ENCODE results near the gene CAMTA1.

Gene CAMTA1

GRCh38 chr1:7726623-7727022, 941.4 kb downstream of the CAMTA1 start:
- Histone ChIP-seq H3K4me3 (ENCODE audit: low read length) (no peak overlapping the region), H3K9me2 (replicated peaks; ENCODE audit: insufficient read depth, low read length) (no peaks in the 10 kb centered on the region), H3K36me3 (replicated peaks; ENCODE audit: insufficient read depth, low read length) (no peaks in the 10 kb centered on the region), H3K27ac (ENCODE audit: low read length) (no peak overlapping the region), H3F3A (ENCODE audit: insufficient read depth, low read length) (no peaks in the 10 kb centered on the region), H4K20me1 (ENCODE audit: insufficient read depth, low read length) (no peaks in the 10 kb centered on the region), H3K9me3 (replicated peaks; ENCODE audit: insufficient read depth, low read length) (no peaks in the 10 kb centered on the region), H3K4me1 (ENCODE audit: low read length) (no peaks in the 10 kb centered on the region), H3K27me3 (replicated peaks; ENCODE audit: insufficient read depth, low read length) (peaks cover 95% of the 10 kb centered on the region), H3K79me2 (ENCODE audit: low read length) (no peaks in the 10 kb centered on the region), H3K9ac (ENCODE audit: low read length) (no peak overlapping the region), H3K4me2 (ENCODE audit: low read depth, low read length) (no peak overlapping the region), H2AFZ (ENCODE audit: low read length) (no peak overlapping the region)
- no peak for DNase-seq
- TF ChIP-seq EZH2 (optimal IDR thresholded peaks at IDR 0.05; ENCODE audit: low read depth, low read length) (no peak), CTCF (IDR thresholded peaks at IDR 0.05; ENCODE audit: low read length) (no peak), EZH2phosphoT487 (IDR thresholded peaks at IDR 0.05; ENCODE audit: low read length) (no peak)

- Histone ChIP-seq H3K36me3 (replicated peaks; ENCODE audit: insufficient read depth, low read length) (no peaks in the 10 kb centered on the region), H3K27ac (ENCODE audit: low read length) (no peak overlapping the region), H3K27me3 (replicated peaks; ENCODE audit: insufficient read depth, low read length) (peaks cover 95% of the 10 kb centered on the region), H3K9ac (ENCODE audit: low read length) (no peak overlapping the region), H3F3A (ENCODE audit: insufficient read depth, low read length) (no peaks in the 10 kb centered on the region), H3K4me1 (ENCODE audit: low read length) (no peaks in the 10 kb centered on the region), H3K4me2 (ENCODE audit: low read depth, low read length) (no peak overlapping the region), H3K79me2 (ENCODE audit: low read length) (no peaks in the 10 kb centered on the region), H2AFZ (ENCODE audit: low read length) (no peak overlapping the region), H4K20me1 (ENCODE audit: insufficient read depth, low read length) (no peaks in the 10 kb centered on the region), H3K4me3 (ENCODE audit: low read length) (no peak overlapping the region), H3K9me2 (replicated peaks; ENCODE audit: insufficient read depth, low read length) (no peaks in the 10 kb centered on the region), H3K9me3 (replicated peaks; ENCODE audit: insufficient read depth, low read length) (no peaks in the 10 kb centered on the region)
- TF ChIP-seq EZH2 (optimal IDR thresholded peaks at IDR 0.05; ENCODE audit: low read depth, low read length) (no peak), EZH2phosphoT487 (IDR thresholded peaks at IDR 0.05; ENCODE audit: low read length) (no peak), CTCF (IDR thresholded peaks at IDR 0.05; ENCODE audit: low read length) (no peak)
- no peak for DNase-seq
Measured at GRCh38 chr1:7727809-7728471, 942.7 kb downstream of the CAMTA1 start.

GRCh38 chr1:7729761-7730160, 944.5 kb downstream of the CAMTA1 start:
- Histone ChIP-seq H3K4me1 (ENCODE audit: low read length) (no peaks in the 10 kb centered on the region), H3K79me2 (ENCODE audit: low read length) (no peaks in the 10 kb centered on the region), H3K36me3 (replicated peaks; ENCODE audit: insufficient read depth, low read length) (no peaks in the 10 kb centered on the region), H2AFZ (ENCODE audit: low read length) (no peak overlapping the region), H3K27ac (ENCODE audit: low read length) (no peak overlapping the region), H3K4me2 (ENCODE audit: low read depth, low read length) (no peak overlapping the region), H3K27me3 (replicated peaks; ENCODE audit: insufficient read depth, low read length) (peaks cover 97% of the 10 kb centered on the region), H3F3A (ENCODE audit: insufficient read depth, low read length) (no peaks in the 10 kb centered on the region), H3K9me2 (replicated peaks; ENCODE audit: insufficient read depth, low read length) (no peaks in the 10 kb centered on the region), H3K4me3 (ENCODE audit: low read length) (no peak overlapping the region), H4K20me1 (ENCODE audit: insufficient read depth, low read length) (no peaks in the 10 kb centered on the region), H3K9ac (ENCODE audit: low read length) (no peak overlapping the region), H3K9me3 (replicated peaks; ENCODE audit: insufficient read depth, low read length) (no peaks in the 10 kb centered on the region)
- no peak for TF ChIP-seq EZH2 (optimal IDR thresholded peaks at IDR 0.05; ENCODE audit: low read depth, low read length)
- TF ChIP-seq EZH2phosphoT487 (IDR thresholded peaks at IDR 0.05; ENCODE audit: low read length) = no peak
- no peak for TF ChIP-seq CTCF (IDR thresholded peaks at IDR 0.05; ENCODE audit: low read length)
- no peak for DNase-seq
